Loucy (cell line): ENCODE data around the gene NOTCH3.

ENCODE experiments used
- CTCF ChIP-seq: fragments of 200-600 bp; sonication (generic); conservative IDR thresholded peaks from 2 replicates; pipeline ENCODE4 v1.5.1; 2014; ENCODE audit warnings: mild to moderate bottlenecking, antibody characterized with exemption, low read length
- EZH2phosphoT487 ChIP-seq: fragments of 200-600 bp; IDR thresholded peaks from 2 replicates; pipeline ENCODE4 v1.6.1; 2018; ENCODE audit warnings: antibody characterized with exemption, mild to moderate bottlenecking, moderate library complexity, borderline replicate concordance

GRCh38 chr19:15159251-15159650 lies 41.5 kb downstream of the NOTCH3 start:
- no peak for TF ChIP-seq EZH2phosphoT487
- TF ChIP-seq CTCF = no peak
